PC-9 (cell line): ENCODE results near the gene ST6GALNAC2. TPM values are rescaled to one million over a fixed set of nuclear protein-coding genes. Genes with fewer than 3 reads are reported as not detected.
"Not testable (repeated sequence)": the region's sequence is repeated elsewhere in the genome, so short reads cannot be mapped to it uniquely, and the experiment has no call there.

Experiments
- BruUV-seq: library from RNA; stranded (reverse); fragments of 400-500 nt; replicated peaks from 2 replicates; lab custom pipeline; 2021; lab: Mats Ljungman, UMichigan
- CTCF ChIA-PET: fragments of 300-600 bp; sonication (Branson Sonifier 250); formaldehyde crosslinking; loops from one replicate; lab custom pipeline; 2022; ENCODE audit warnings: antibody characterized with exemption; lab: Charles Lee
- POLR2A ChIA-PET: fragments of 300-600 bp; sonication (Branson Sonifier 250); formaldehyde crosslinking; loops from one replicate; lab custom pipeline; 2022; ENCODE audit warnings: antibody characterized with exemption; ENCODE audit not compliant: unreplicated experiment; lab: Charles Lee
- DNase-seq, 2 experiments: peaks; one replicate each; pipeline versions ENCODE4 v3.0.0 to v3.0.0-alpha.2; 2015 to 2022; ENCODE audit warnings: mixed read lengths in 1 of 2
- H2AFZ ChIP-seq: fragments of 200-600 bp; sonication (generic); 2 replicates; pipeline ENCODE4 v1.8.1; 2017; ENCODE audit warnings: antibody characterized with exemption
- H3F3A ChIP-seq: fragments of 200-600 bp; sonication (generic); 2 replicates; pipeline ENCODE4 v1.8.1; 2017; ENCODE audit warnings: antibody characterized with exemption, mild to moderate bottlenecking, low read depth; ENCODE audit not compliant: insufficient read depth
- H3K27ac ChIP-seq: fragments of 200-600 bp; sonication (generic); 2 replicates; pipeline ENCODE4 v1.6.1; 2016; ENCODE audit warnings: mixed run types
- H3K27me3 ChIP-seq: fragments of 200-600 bp; sonication (generic); 2 replicates; pipeline ENCODE4 v1.6.1; 2016; ENCODE audit warnings: low read depth, mixed run types; ENCODE audit not compliant: insufficient read depth
- H3K36me3 ChIP-seq: fragments of 200-600 bp; sonication (generic); 2 replicates; pipeline ENCODE4 v1.6.1; 2016; ENCODE audit warnings: low read depth, mixed run types
- H3K4me1 ChIP-seq: fragments of 200-600 bp; sonication (generic); replicated peaks from 2 replicates; pipeline ENCODE4 v1.6.1; 2016; ENCODE audit warnings: mixed run types; ENCODE audit not compliant: insufficient read depth
- H3K4me2 ChIP-seq: fragments of 200-600 bp; sonication (generic); 2 replicates; pipeline ENCODE4 v1.6.1; 2017; ENCODE audit warnings: mixed run types
- H3K4me3 ChIP-seq: fragments of 200-600 bp; sonication (generic); 2 replicates; pipeline ENCODE4 v1.6.1; 2016; ENCODE audit warnings: mixed run types
- H3K79me2 ChIP-seq: fragments of 200-600 bp; sonication (generic); 2 replicates; pipeline ENCODE4 v1.6.1; 2017; ENCODE audit warnings: low read depth, mixed run types
- H3K9me2 ChIP-seq: fragments of 200-600 bp; sonication (generic); 2 replicates; pipeline ENCODE4 v1.8.1; 2017; ENCODE audit warnings: mild to moderate bottlenecking; ENCODE audit not compliant: insufficient read depth
- H3K9me3 ChIP-seq: fragments of 200-600 bp; sonication (generic); 2 replicates; pipeline ENCODE4 v1.8.1; 2016; ENCODE audit warnings: low read depth; ENCODE audit not compliant: insufficient read depth
- H4K20me1 ChIP-seq: fragments of 200-600 bp; sonication (generic); 2 replicates; pipeline ENCODE4 v1.8.1; 2017; ENCODE audit not compliant: insufficient read depth
- EZH2 ChIP-seq: fragments of 200-600 bp; sonication (generic); IDR thresholded peaks from 2 replicates; pipeline ENCODE4 v1.8.0; 2017; ENCODE audit warnings: antibody characterized with exemption, low read depth
- intact Hi-C: fragments of 100-400 bp; cut with micrococcal nuclease; formaldehyde crosslinking; loops from one replicate; pipeline ENCODE4 v1.10.0; 2022; ENCODE audit not compliant: unreplicated experiment
- total RNA-seq: library from RNA; stranded (reverse); gene quantifications from 2 replicates; pipeline ENCODE4 v1.2.3, GENCODE V29; 2021
- TF ChIP-seq, protein P1 (sequence below): fragments of 200-600 bp; sonication (generic); conservative IDR thresholded peaks from 2 replicates; pipeline ENCODE4 v1.6.1; 2017; ENCODE audit warnings: mixed run types, antibody characterized with exemption, mild to moderate bottlenecking, moderate library complexity

ST6GALNAC2 gene
- total RNA-seq, 1 experiment from 2014 or later = 15.5 TPM

DNA sequence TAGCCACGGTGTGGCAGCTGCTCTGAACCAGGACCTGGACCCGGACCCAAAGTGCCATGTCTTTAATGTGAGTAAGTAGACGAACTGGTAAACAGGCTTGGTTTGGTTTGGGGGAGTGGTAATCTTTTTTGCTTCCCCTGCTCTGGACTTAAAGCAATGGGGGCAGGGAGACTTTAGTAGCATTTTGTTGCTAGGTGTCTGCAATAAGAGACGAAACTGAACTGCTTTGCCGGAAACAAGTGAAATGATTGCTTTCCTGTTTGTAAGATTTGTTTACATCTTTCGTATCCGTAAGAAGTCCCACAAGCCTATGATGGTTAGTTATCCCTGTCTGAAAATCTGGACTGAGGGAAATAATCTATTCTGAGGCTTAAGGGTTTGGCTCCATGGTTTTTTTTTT, 24.3 kb downstream of the ST6GALNAC2 start:
- Histone ChIP-seq H3K4me1 (peaks cover 27% of the 10 kb centered on the region), H3K4me2 (peak overlapping the region; percentile 99; the same call in 1 of the 2 replicates), H3K4me3 (no peak overlapping the region), H2AFZ (no peak overlapping the region), H3K9me3 (no peaks in the 10 kb centered on the region), H3K79me2 (peaks cover 56% of the 10 kb centered on the region), H3F3A (peaks cover 42% of the 10 kb centered on the region), H3K9me2 (no peaks in the 10 kb centered on the region), H3K27me3 (no peaks in the 10 kb centered on the region), H3K27ac (no peak overlapping the region), H4K20me1 (peaks cover 52% of the 10 kb centered on the region), H3K36me3 (peaks cover 18% of the 10 kb centered on the region)
- ChIA-PET POLR2A (interaction anchor here (0.6 kb wide), 1 partner anchor 62 kb away, joined by 3 read pairs; no protein-coding TSS in a partner anchor), CTCF (no interaction called here)
- intact Hi-C loops = no loop called here
- DNase-seq = no peak
- no TSS peak for BruUV-seq
- no peak for TF ChIP-seq EZH2
- TF ChIP-seq, protein P1, sequence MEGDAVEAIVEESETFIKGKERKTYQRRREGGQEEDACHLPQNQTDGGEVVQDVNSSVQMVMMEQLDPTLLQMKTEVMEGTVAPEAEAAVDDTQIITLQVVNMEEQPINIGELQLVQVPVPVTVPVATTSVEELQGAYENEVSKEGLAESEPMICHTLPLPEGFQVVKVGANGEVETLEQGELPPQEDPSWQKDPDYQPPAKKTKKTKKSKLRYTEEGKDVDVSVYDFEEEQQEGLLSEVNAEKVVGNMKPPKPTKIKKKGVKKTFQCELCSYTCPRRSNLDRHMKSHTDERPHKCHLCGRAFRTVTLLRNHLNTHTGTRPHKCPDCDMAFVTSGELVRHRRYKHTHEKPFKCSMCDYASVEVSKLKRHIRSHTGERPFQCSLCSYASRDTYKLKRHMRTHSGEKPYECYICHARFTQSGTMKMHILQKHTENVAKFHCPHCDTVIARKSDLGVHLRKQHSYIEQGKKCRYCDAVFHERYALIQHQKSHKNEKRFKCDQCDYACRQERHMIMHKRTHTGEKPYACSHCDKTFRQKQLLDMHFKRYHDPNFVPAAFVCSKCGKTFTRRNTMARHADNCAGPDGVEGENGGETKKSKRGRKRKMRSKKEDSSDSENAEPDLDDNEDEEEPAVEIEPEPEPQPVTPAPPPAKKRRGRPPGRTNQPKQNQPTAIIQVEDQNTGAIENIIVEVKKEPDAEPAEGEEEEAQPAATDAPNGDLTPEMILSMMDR = no peak

DNA sequence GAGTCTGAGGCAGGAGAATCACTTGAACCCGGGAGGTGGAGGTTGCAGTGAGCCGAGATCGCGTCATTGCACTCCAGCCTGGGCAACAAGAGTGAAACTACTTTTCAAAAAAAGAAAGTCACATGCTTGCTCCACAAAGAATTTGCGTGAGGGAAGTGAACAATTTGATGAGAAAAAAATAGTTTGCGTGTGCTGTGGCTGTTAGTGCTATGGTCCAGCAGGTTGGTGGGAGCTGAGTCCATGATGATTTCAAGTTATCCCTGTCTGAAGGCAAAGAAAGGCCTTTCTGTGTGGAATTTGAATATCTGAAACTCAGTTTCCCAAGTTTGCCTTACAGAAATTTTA, 24.8 kb downstream of the ST6GALNAC2 start:
- no TSS peak for BruUV-seq
- intact Hi-C loops = no loop called here
- no peaks in the 10 kb centered on the region for H3K9me3 ChIP-seq
- H3K9me2 ChIP-seq = no peaks in the 10 kb centered on the region
- POLR2A ChIA-PET = no interaction called here
- H3K79me2 ChIP-seq = peaks cover 56% of the 10 kb centered on the region
- CTCF ChIA-PET = interaction anchor here (1.4 kb wide), 1 partner anchor 53 kb away, joined by 4 read pairs; no protein-coding TSS in a partner anchor
- DNase-seq = no peak
- TF ChIP-seq EZH2 = no peak
- TF ChIP-seq, protein P1 = no peak
- H3F3A ChIP-seq = peaks cover 39% of the 10 kb centered on the region
- peaks cover 27% of the 10 kb centered on the region for H3K4me1 ChIP-seq
- H3K4me3 ChIP-seq = 0 out of 2 replicates have a peak overlapping the region, but pooled peaks have one; percentile 97
- H4K20me1 ChIP-seq = peaks cover 48% of the 10 kb centered on the region
- H3K36me3 ChIP-seq = peaks cover 18% of the 10 kb centered on the region
- H3K27ac ChIP-seq = no peak overlapping the region
- H3K4me2 ChIP-seq = peak overlapping the region; percentile 99
- no peak overlapping the region for H2AFZ ChIP-seq
- no peaks in the 10 kb centered on the region for H3K27me3 ChIP-seq

DNA sequence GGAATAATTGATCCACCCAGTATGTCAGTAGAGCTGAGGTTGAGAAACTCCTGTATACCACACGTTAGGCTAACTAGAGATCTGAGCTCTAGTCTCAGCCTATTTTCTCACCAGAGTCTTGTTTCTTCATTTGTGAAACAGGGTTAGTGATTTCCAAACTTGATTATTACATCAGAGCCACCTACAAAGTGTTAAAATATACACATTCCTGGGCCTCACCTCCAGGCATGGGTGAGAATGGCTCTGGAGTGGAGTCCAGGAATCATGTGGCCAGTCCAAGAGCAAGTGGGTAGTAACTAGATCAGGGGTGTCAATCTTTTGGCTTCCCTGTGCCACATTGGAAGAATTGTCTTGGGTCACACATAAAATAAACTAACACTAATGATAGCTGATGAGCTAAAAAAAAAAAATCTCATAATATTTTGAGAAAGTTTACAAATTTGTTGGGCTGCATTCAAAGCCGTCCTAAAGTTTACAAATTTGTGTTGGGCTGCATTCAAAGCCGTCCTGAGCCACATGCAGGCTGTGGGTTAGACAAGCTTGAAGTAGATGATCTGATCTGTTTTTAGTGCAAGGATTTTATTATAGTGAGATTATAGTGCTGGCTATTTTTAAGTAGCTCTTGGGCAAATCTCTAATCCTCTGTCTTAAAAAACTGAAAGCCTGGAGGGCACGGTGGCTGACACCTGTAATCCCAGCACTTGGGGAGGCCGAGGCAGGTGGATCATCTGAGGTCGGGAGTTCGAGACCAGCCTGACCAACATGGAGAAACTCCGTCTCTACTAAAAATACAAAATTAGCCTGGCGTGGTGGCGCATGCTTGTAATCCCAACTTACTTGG, 25.4 kb downstream of the ST6GALNAC2 start:
- Histone ChIP-seq H3K27me3 (no peaks in the 10 kb centered on the region), H3F3A (peaks cover 33% of the 10 kb centered on the region), H3K4me1 (peaks cover 27% of the 10 kb centered on the region), H3K27ac (peak overlapping the region; percentile 50; the same call in 1 of the 2 replicates), H3K9me2 (no peaks in the 10 kb centered on the region), H2AFZ (no peak overlapping the region), H3K36me3 (peaks cover 18% of the 10 kb centered on the region), H3K4me3 (peak overlapping the region; percentile 97; the same call in 1 of the 2 replicates), H3K79me2 (peaks cover 56% of the 10 kb centered on the region), H3K9me3 (no peaks in the 10 kb centered on the region), H4K20me1 (peaks cover 43% of the 10 kb centered on the region), H3K4me2 (peak overlapping the region; percentile 99)
- CTCF ChIA-PET = interaction anchor here (1.4 kb wide), 1 partner anchor 53 kb away, joined by 4 read pairs; no protein-coding TSS in a partner anchor
- BruUV-seq = no TSS peak
- POLR2A ChIA-PET = interaction anchor here (0.5 kb wide), 1 partner anchor 19 kb away, joined by 8 read pairs; no protein-coding TSS in a partner anchor
- intact Hi-C loops = no loop called here
- TF ChIP-seq, protein P1 = no peak
- TF ChIP-seq EZH2 = no peak
- no peak for DNase-seq

DNA sequence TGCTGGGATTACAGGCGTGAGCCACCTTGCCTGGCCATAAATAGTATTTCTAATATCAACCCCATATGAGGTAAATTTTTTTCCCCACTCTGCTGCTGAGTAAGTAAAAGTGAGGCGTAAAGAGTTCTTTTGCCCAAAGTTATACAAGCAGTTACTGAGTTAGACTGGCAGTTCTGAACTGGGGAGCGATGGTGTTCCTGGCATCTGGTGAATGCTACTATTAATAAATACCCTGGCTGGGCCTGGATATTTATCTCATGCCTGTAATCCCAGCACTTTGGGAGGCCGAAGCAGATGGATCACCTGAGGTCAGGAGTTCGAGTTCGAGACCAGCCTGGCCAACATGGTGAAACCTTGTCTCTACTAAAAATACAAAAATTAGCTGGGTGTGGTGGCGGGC, 26.2 kb downstream of the ST6GALNAC2 start:
- peaks cover 18% of the 10 kb centered on the region for H3K36me3 ChIP-seq
- H3K9me2 ChIP-seq, H3K27me3 ChIP-seq, H2AFZ ChIP-seq, BruUV-seq, DNase-seq, H3K9me3 ChIP-seq: not testable (repeated sequence)
- H3K79me2 ChIP-seq = peaks cover 56% of the 10 kb centered on the region
- POLR2A ChIA-PET = interaction anchor here (0.5 kb wide), 1 partner anchor 19 kb away, joined by 8 read pairs; no protein-coding TSS in a partner anchor
- H3K4me1 ChIP-seq = peaks cover 27% of the 10 kb centered on the region
- peaks cover 33% of the 10 kb centered on the region for H3F3A ChIP-seq
- H3K4me3 ChIP-seq = peak overlapping the region; percentile 97; the same call in 1 of the 2 replicates
- H3K4me2 ChIP-seq = peak overlapping the region; percentile 99
- H3K27ac ChIP-seq = peak overlapping the region; percentile 50; the same call in 1 of the 2 replicates
- CTCF ChIA-PET = interaction anchor here (1.4 kb wide), 1 partner anchor 54 kb away, joined by 4 read pairs; no protein-coding TSS in a partner anchor
- intact Hi-C loops = loop anchor here (5.0 kb wide), 1 partner anchor 168 kb away; the partner anchor contains the start of genes JMJD6 and METTL23
- peaks cover 43% of the 10 kb centered on the region for H4K20me1 ChIP-seq
